GM12801 (cell line): ENCODE measurements around the gene NINJ2.

Experiments
- TF ChIP-seq, protein P1 (sequence below): IDR thresholded peaks from one replicate; pipeline ENCODE4 v1.5.1; 2011; ENCODE audit warnings: control low read depth; ENCODE audit not compliant: insufficient read length; ENCODE audit errors: extremely low read depth

NINJ2 gene

GRCh38 chr12:545835-546234 lies 117.4 kb downstream of the NINJ2 start:
- TF ChIP-seq, protein P1, sequence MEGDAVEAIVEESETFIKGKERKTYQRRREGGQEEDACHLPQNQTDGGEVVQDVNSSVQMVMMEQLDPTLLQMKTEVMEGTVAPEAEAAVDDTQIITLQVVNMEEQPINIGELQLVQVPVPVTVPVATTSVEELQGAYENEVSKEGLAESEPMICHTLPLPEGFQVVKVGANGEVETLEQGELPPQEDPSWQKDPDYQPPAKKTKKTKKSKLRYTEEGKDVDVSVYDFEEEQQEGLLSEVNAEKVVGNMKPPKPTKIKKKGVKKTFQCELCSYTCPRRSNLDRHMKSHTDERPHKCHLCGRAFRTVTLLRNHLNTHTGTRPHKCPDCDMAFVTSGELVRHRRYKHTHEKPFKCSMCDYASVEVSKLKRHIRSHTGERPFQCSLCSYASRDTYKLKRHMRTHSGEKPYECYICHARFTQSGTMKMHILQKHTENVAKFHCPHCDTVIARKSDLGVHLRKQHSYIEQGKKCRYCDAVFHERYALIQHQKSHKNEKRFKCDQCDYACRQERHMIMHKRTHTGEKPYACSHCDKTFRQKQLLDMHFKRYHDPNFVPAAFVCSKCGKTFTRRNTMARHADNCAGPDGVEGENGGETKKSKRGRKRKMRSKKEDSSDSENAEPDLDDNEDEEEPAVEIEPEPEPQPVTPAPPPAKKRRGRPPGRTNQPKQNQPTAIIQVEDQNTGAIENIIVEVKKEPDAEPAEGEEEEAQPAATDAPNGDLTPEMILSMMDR = no peak

DNA sequence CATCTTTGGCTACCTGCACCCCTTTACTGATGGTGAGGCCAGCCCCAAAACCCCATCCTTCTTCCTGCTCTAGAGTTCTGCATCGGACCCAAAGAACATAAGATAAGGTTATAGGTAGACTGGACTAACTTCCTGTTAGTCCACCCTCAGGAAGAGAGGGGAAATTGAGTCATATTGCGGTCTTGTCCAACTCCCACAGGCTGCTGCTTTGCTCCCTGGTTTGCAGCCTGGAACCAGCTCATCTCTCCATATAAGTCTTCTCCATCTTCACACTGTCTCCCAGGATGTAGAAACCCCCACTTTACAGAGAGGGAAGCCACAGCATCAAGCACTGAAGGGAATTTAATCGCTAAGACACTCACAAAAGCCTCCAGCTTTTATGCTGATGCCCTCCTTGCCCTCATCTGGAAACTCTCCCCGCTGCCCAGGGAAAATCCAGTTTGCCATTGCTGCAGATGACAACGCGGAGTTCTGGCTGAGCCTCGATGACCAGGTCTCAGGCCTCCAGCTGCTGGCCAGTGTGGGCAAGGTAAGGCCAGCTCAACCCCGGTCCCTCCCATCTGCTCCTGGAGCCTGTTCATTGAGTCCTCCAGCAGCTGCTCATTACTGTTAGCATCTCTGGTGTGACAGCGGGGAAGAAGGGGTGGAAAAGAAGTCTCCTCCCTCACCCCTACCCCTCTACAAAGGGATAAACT lies 118.2 kb downstream of the NINJ2 start:
- TF ChIP-seq, protein P1 = no peak

DNA sequence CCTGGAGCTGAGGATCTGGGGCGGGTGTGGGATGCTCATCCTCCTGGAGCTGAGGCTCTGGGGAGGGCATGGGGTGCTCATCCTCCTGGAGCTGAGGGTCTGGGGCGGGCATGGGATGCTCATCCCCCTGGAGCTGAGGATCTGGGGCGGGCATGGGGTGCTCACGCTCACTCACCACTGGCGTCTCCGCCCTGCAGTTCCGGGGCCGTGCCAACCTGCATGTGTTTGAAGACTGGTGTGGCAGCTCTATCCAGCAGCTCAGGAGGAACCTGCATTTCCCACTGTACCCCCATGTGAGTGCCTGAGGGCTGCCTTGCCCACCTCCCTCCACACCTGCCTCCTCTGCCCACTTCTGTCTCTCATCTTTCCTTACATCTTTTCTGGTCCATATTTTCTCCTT lies 119.1 kb downstream of the NINJ2 start:
- TF ChIP-seq, protein P1 = no peak

DNA sequence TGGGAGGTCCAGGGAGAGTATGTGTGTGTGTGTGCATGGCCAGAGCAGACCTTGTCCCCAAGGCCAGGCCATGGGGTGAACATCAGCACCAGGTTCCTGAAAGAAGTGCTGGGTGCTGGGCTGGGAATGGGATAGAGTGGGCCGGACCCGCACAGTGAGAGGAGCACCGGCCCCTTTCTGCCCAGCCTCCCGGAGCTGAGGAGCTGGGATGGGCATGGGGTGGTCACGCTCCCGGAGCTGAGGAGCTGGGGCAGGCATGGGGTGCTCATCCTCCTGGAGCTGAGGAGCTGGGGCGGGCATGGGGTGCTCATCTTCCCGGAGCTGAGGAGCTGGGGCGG lies 120.2 kb downstream of the NINJ2 start:
- TF ChIP-seq, protein P1 = no peak

DNA sequence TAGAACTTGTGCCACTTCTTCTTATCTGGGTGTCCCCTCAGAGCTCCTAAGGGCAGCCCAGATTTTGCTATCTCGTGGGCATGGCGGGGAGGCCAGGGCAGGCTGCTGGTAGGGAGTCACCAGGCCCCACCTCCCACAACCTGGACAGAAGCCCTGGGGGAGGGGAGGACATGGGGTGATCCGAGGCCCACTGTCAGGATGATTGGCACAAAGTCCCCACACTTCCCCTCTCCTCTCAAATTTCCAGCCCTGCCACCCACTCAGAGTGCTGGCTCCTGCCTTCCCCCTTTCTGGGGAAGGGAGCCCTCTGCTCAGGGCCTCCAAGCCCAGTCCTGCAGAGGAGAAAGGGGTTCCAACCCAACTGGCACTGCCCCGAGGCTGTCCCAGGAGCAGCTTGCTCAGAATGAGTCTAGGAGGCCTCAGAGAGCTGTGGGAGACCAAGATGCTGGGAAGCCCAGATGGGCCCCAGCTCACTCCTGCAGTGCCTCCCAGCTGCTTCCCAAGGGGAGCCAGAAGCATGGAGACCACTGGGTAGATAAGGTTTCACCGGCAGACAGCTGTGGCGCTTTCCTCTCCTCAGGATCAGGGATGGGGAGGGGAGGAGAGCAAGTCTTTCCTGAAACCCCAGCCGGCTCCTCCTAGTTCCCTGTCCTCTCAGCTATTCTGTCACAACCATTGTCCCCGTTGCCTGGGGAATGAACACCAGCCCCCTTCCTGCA lies 120.7 kb downstream of the NINJ2 start:
- TF ChIP-seq, protein P1 = no peak

GRCh38 chr12:541676-542324 lies 121.4 kb downstream of the NINJ2 start:
- TF ChIP-seq, protein P1 = no peak

DNA sequence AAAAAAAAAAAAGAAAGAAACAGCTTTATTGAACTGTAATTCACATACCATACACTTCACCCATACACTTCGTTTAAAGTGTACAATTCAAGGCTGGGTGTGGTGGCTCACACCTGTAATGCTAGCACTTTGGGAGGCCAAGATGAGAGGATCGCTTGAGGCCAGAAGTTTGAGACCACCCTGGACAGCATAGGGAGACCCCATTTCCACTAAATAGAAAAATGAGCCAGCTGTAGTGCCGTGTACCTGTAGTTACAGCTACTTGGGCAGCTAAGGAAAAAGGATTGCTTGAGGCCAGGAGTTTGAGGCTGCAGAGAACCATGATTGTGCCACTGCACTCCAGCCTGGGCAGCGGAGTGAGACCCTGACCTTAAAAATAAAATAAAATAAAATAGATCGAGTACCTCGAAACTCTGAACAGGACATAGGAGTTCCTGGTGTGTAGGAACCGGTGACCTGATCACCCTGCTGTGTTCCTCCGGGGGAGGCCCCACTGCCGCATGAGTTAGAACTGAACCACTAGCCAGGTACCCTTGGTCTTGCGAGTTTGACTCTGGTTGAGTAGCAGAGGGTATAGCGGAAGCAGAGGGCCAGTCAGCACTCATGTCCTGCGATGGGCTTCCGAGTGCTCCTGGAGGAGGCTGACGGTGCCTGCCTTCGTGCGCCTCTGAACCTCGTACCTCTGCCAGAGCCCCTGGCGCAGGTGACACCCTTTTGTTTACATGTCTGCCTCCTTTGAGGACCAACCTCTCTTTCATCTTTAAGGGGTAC lies 123.5 kb downstream of the NINJ2 start:
- TF ChIP-seq, protein P1 = no peak
